Activated naive CD4-positive, alpha-beta T cell treated with anti-CD3 and anti-CD28 coated beads, Interleukin-2, amount 50 U/mL, for 24 hours (primary cell): Measurements from ENCODE around the gene USP48.

Experiments used
- H3K27ac Mint-ChIP-seq: one replicate; pipeline ENCODE4 v1.8.0; 2021; ENCODE audit warnings: mild to moderate bottlenecking, mixed read lengths
- H3K27me3 Mint-ChIP-seq: one replicate; pipeline ENCODE4 v1.8.0; 2021; ENCODE audit warnings: mixed read lengths
- H3K36me3 Mint-ChIP-seq: one replicate; pipeline ENCODE4 v1.8.0; 2021; ENCODE audit warnings: mixed read lengths
- H3K4me1 Mint-ChIP-seq: one replicate; pipeline ENCODE4 v1.8.0; 2021; ENCODE audit warnings: mixed read lengths
- H3K4me3 Mint-ChIP-seq: one replicate; pipeline ENCODE4 v1.8.0; 2021; ENCODE audit warnings: mild to moderate bottlenecking, mixed read lengths
- H3K9me3 Mint-ChIP-seq: one replicate; pipeline ENCODE4 v1.8.0; 2021; ENCODE audit warnings: mixed read lengths

Gene USP48

DNA sequence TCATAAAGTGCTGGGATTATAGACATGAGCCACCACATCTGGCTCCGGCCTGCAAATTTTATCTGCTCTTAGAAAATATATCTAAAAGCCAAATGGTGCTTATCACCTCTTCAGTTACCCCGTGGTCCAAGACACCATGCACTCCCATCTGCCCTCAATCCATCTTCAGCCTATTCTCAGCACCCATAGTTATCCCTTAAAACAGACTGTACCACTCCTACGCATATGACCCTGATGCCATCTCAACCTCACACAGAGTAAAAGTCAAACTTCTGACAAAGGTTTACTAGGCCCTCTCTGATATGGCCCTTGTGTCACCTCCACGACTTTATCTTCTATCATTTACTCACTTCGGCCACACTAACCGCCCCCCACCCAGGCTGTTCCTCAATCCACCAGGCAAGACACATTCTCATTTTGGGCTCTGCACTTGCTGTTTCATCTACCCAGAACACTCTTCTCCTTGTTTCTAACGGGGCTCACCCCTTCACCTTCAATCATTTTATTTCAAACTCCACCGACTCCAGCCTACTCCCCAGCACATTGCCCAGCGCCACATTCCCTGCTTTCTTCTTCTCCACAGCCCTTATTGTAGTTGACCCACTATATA is 33.0 kb downstream of the USP48 start:
- Mint-ChIP-seq H3K4me1 (no peaks in the 10 kb centered on the region), H3K9me3 (no peaks in the 10 kb centered on the region), H3K4me3 (no peak overlapping the region), H3K27ac (peak overlapping the region; percentile 6), H3K36me3 (peaks cover 11% of the 10 kb centered on the region), H3K27me3 (no peaks in the 10 kb centered on the region)

- no peaks in the 10 kb centered on the region for H3K9me3 Mint-ChIP-seq
- no peaks in the 10 kb centered on the region for H3K27me3 Mint-ChIP-seq
- peaks cover 10% of the 10 kb centered on the region for H3K36me3 Mint-ChIP-seq
- H3K27ac Mint-ChIP-seq, result peak overlapping the region; percentile 31
- no peaks in the 10 kb centered on the region for H3K4me1 Mint-ChIP-seq
- no peak overlapping the region for H3K4me3 Mint-ChIP-seq
Measured at GRCh38 chr1:21749109-21749508, 33.8 kb downstream of the USP48 start.

- peaks cover 23% of the 10 kb centered on the region for H3K4me1 Mint-ChIP-seq
- H3K36me3 Mint-ChIP-seq, result peaks cover 7% of the 10 kb centered on the region
- H3K4me3 Mint-ChIP-seq, result no peak overlapping the region
- no peaks in the 10 kb centered on the region for H3K27me3 Mint-ChIP-seq
- peak overlapping the region; percentile 23 for H3K27ac Mint-ChIP-seq
- no peaks in the 10 kb centered on the region for H3K9me3 Mint-ChIP-seq
Measured at GRCh38 chr1:21743476-21743875, 39.5 kb downstream of the USP48 start.

DNA sequence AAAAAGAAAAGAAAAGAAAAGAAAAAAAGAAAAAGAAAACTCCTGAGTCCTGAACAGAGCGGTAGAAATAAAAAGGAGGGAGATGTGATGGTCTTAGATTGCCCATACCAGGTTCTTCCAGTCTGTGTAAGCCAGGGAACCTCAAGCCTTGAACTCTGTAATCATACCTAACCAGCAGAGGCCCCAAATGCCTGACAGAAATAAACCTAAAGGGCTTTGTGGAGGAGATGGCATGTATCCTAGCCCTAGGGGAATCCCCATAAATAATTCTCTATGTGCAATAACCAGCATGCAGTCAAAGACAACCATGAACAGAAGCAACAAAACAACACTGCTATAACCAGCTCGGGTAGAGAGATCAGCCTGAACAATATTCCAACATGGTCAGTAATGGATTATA is 40.4 kb downstream of the USP48 start:
- Mint-ChIP-seq H3K9me3 (no peaks in the 10 kb centered on the region), H3K27me3 (no peaks in the 10 kb centered on the region), H3K36me3 (peaks cover 7% of the 10 kb centered on the region), H3K4me3 (no peak overlapping the region), H3K27ac (no peak overlapping the region), H3K4me1 (peaks cover 23% of the 10 kb centered on the region)

DNA sequence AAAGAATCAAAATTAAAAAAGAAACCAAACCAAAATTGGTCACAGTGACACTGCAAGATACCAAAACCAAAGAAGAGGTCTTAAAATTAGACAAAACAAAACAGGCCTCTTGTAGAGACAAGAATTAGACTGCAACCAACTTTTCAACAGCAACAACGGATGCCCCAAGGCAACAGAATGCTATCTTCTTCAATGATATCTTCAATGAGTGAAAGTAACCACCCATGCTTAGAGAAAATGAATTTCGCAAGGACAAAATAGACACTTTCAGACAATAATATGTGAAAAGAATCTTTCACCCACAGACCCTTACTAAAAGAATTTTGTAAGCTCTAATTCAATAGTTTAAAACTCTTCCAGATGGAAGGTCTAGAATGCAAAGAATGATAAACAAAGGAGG is 41.7 kb downstream of the USP48 start:
- peaks cover 9% of the 10 kb centered on the region for H3K36me3 Mint-ChIP-seq
- H3K9me3 Mint-ChIP-seq, result no peaks in the 10 kb centered on the region
- H3K27ac Mint-ChIP-seq, result no peak overlapping the region
- peaks cover 23% of the 10 kb centered on the region for H3K4me1 Mint-ChIP-seq
- H3K27me3 Mint-ChIP-seq, result no peaks in the 10 kb centered on the region
- no peak overlapping the region for H3K4me3 Mint-ChIP-seq

DNA sequence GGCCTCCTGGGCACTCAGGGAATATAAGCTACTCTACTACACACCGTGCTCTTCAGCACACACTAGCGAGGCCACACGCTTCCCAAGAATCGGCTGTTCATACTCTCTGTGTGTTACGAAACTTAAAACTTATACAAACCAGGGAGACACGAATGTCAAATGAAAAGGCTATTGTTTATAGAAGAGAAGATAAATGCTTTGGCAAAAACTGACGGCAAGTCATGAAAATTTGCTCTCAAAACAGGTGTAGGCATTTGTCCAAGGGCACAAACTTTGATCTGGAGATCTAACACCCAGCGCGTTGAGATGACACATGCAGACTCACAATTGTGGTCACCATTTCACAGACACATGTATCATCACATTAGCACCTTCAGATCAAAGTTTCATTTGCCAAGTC is 46.1 kb downstream of the USP48 start:
- Mint-ChIP-seq H3K9me3 (no peaks in the 10 kb centered on the region), H3K36me3 (peaks cover 7% of the 10 kb centered on the region), H3K4me3 (no peak overlapping the region), H3K27ac (no peak overlapping the region), H3K27me3 (no peaks in the 10 kb centered on the region), H3K4me1 (peaks cover 9% of the 10 kb centered on the region)

DNA sequence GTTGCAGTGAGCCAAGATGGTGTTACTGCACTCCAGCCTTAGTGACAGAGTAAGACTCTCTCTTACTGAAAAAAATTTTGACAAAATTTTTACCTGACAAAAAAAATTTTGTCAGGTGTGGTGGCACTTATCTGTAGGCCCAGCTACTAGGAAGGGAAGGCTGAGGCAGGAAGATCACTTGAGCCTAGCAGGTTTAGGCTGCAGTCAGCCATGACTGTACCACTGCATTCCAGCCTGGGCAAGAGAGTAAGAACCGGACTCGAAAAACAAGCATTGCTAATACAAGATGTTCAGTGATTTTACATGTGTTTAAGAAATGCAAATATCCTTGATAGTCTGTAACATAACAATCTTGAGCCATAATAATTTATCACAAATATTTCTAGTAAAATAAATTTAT is 46.9 kb downstream of the USP48 start:
- H3K4me3 Mint-ChIP-seq, result no peak overlapping the region

DNA sequence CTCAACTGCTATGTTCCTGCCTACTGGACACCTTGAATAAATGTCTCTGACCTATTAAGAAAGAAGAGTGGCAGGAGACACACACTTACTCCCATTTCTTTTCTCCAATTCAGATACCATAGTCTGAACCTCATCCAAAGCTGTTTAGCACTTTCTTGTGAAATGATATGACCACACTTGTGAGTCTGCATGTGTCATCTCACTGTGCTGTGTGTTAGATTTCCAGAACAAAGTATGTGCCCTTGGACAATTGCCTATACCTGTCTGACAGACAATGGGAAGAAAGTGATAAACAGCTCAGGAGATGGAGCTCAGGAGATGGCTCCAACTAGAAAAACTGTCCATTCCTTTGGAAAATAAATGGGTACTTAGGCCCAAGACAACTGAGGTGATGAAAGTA is 48.4 kb downstream of the USP48 start:
- H3K9me3 Mint-ChIP-seq, result no peaks in the 10 kb centered on the region
- no peaks in the 10 kb centered on the region for H3K27me3 Mint-ChIP-seq
- no peak overlapping the region for H3K4me3 Mint-ChIP-seq
- peaks cover 3% of the 10 kb centered on the region for H3K36me3 Mint-ChIP-seq
- H3K27ac Mint-ChIP-seq, result no peak overlapping the region
- H3K4me1 Mint-ChIP-seq, result no peaks in the 10 kb centered on the region

More for the DNA sequence above, 46.9 kb downstream of the USP48 start:
- H3K4me1 Mint-ChIP-seq, result peaks cover 9% of the 10 kb centered on the region
- peaks cover 7% of the 10 kb centered on the region for H3K36me3 Mint-ChIP-seq
- H3K9me3 Mint-ChIP-seq, result no peaks in the 10 kb centered on the region
- no peaks in the 10 kb centered on the region for H3K27me3 Mint-ChIP-seq
- H3K27ac Mint-ChIP-seq, result no peak overlapping the region

DNA sequence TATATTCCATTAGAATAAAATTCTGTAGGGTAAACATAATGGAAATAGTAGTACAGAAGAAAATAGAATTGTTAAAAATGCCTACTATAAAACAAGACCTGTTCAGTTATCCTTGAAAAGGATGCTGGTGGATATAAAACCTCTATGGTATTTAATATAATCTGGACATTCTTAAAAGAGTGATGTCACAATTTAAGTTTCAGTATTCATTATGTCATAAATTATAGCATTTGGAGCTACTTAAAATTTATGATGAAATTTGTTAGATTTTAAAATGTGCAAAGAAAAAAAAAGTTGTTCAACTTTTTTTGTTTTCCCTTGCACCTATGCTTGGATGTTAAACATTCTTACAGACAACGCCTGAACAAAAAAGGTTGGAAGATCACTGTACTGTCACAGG is 50.3 kb downstream of the USP48 start:
- Mint-ChIP-seq H3K4me3 (no peak overlapping the region), H3K36me3 (peaks cover 6% of the 10 kb centered on the region), H3K27ac (no peak overlapping the region), H3K4me1 (no peaks in the 10 kb centered on the region), H3K27me3 (no peaks in the 10 kb centered on the region), H3K9me3 (no peaks in the 10 kb centered on the region)

- H3K4me3 Mint-ChIP-seq, result no peak overlapping the region
Measured at GRCh38 chr1:21725748-21726392, 57.1 kb downstream of the USP48 start.

GRCh38 chr1:21724570-21724969 is 58.4 kb downstream of the USP48 start:
- Mint-ChIP-seq H3K36me3 (peaks cover 12% of the 10 kb centered on the region), H3K27me3 (no peaks in the 10 kb centered on the region), H3K27ac (no peak overlapping the region), H3K4me1 (no peaks in the 10 kb centered on the region), H3K4me3 (no peak overlapping the region), H3K9me3 (no peaks in the 10 kb centered on the region)

More at GRCh38 chr1:21725748-21726392, 57.1 kb downstream of the USP48 start:
- Mint-ChIP-seq H3K27ac (no peak overlapping the region), H3K4me1 (no peaks in the 10 kb centered on the region), H3K9me3 (no peaks in the 10 kb centered on the region), H3K36me3 (peaks cover 12% of the 10 kb centered on the region), H3K27me3 (no peaks in the 10 kb centered on the region)

DNA sequence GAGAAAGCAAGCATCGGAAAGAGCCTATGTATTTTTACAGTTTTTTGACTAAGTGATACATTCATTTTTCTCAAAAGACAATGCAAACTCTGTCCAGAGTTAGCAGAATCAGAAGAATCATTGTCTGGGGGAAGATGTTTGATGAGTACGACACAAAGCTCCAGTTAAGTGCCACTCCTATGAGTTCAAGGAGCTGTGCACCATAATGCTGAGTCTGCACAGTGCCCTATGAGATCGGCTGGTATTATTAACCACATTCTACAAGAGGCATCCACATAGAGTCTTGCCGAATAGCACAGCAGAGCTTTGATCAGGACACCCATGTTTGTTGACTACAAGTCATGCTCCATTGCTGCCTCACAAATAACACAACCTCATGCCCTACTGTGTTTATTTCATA is 58.9 kb downstream of the USP48 start:
- Mint-ChIP-seq H3K9me3 (no peaks in the 10 kb centered on the region), H3K4me1 (no peaks in the 10 kb centered on the region), H3K36me3 (peaks cover 12% of the 10 kb centered on the region), H3K27ac (no peak overlapping the region), H3K4me3 (no peak overlapping the region), H3K27me3 (no peaks in the 10 kb centered on the region)

GRCh38 chr1:21721295-21721985 is 61.5 kb downstream of the USP48 start:
- H3K9me3 Mint-ChIP-seq, result no peaks in the 10 kb centered on the region
- peaks cover 17% of the 10 kb centered on the region for H3K36me3 Mint-ChIP-seq
- peak overlapping the region; percentile 56 for H3K27ac Mint-ChIP-seq
- no peak overlapping the region for H3K4me3 Mint-ChIP-seq
- H3K27me3 Mint-ChIP-seq, result no peaks in the 10 kb centered on the region
- H3K4me1 Mint-ChIP-seq, result no peaks in the 10 kb centered on the region

DNA sequence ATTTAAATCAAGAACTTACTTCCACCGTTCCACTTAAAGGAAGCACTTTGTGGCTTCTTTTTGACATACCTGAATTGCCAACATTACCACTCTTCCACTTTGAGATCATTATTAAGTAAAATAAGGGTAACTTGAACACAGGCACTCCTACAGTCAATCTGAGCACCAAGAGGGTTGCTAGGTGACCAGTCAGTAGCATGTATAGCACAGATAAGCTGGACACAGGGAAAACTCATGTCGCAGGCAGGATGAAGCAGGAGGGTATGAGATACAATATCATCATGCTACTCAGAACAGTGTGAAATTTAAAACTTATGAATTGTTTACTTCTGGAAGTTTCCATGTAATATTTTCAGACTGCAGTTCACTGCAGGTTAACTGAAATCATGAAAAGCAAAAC is 66.8 kb downstream of the USP48 start:
- Mint-ChIP-seq H3K4me1 (no peaks in the 10 kb centered on the region), H3K4me3 (no peak overlapping the region), H3K27ac (no peak overlapping the region), H3K27me3 (no peaks in the 10 kb centered on the region), H3K9me3 (no peaks in the 10 kb centered on the region), H3K36me3 (peaks cover 17% of the 10 kb centered on the region)

GRCh38 chr1:21707891-21708290 is 75.1 kb downstream of the USP48 start:
- no peak overlapping the region for H3K27ac Mint-ChIP-seq
- no peaks in the 10 kb centered on the region for H3K27me3 Mint-ChIP-seq
- no peak overlapping the region for H3K4me3 Mint-ChIP-seq
- peaks cover 19% of the 10 kb centered on the region for H3K36me3 Mint-ChIP-seq
- peaks cover 4% of the 10 kb centered on the region for H3K4me1 Mint-ChIP-seq
- H3K9me3 Mint-ChIP-seq, result no peaks in the 10 kb centered on the region

DNA sequence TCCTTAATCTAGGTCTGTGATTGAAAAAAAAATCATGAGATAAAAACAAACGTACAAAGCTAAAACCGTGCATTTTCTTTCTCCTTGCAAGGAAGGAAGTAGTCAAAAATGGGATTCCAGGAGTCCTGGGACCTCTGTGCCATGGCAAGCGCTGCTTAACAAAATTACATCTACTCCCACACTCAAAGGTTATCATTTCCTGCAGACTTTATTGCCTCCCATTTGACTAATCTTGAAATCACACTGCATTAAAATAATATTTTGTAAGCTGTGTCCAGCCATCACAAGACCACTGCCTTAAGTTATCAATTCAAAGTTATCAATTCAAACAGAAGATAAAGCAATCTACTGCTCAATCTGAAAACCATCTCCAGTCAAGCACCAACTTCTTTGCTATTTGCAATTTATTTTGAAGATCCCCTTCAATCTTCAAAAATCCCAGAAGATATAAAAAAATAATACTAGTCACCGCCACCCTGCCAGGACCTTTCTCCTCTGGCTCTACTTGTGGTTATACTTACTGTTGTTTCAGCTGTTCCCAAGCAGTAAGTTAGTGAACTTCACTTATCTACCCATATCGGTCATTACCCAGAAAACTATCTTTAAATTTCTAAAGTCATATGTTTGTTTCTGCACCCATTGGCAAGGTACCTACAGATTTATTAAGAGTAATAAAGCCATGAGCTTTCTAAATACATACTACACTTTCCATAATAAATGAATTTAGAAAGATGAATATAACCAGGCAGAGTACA is 75.7 kb downstream of the USP48 start:
- no peaks in the 10 kb centered on the region for H3K9me3 Mint-ChIP-seq
- H3K4me1 Mint-ChIP-seq, result peaks cover 4% of the 10 kb centered on the region
- H3K27me3 Mint-ChIP-seq, result no peaks in the 10 kb centered on the region
- no peak overlapping the region for H3K4me3 Mint-ChIP-seq
- H3K36me3 Mint-ChIP-seq, result peaks cover 20% of the 10 kb centered on the region
- no peak overlapping the region for H3K27ac Mint-ChIP-seq
